GM21619 (cell line): ENCODE data around the gene GARIN5A.

Source experiments
- ATAC-seq: cut with Tn5 transposase; IDR thresholded peaks from one replicate; pipeline ENCODE4 v1.9.1; 2021; ENCODE audit not compliant: unreplicated experiment

The GARIN5A gene

DNA sequence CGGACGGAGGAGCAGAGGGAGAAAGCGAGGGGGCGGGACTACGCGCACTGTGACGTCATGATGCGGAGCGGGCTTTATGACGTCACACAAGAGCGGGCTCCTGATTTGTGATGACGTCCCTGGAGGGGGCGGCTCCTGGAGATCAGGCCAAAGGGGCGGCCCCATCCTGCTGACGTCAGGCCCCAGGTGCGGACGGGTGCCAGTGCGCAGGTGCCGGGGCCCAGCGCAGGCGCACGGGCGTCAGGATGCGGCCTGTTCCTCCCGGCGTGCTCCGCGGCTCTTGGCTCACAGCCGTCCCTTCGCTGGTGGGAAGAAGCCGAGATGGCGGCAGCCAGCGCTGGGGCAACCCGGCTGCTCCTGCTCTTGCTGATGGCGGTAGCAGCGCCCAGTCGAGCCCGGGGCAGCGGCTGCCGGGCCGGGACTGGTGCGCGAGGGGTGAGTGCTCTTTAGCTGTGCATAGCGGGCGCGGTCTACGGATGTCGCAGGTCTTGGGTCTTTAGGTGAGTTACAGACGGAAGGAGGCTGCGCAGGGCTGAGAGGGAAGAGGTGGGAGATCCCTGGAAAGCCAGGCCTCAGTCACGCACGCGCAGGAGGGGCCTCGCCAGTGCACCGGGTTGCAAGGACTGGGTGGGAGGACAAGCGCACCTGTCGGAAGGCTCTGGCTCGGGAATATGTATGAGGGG, at the start of gene GARIN5A, which contains the start of gene EMC10:
Gene GARIN5A, minus strand, starts transcription at position 625 of the 683 bp plus-strand sequence. Its CDS starts 460 bp downstream, at position 165.
Gene EMC10, plus strand, starts transcription at position 284 of the 683 bp plus-strand sequence. Its CDS starts 38 bp downstream, at position 322.
- peak; percentile 72 for ATAC-seq

DNA sequence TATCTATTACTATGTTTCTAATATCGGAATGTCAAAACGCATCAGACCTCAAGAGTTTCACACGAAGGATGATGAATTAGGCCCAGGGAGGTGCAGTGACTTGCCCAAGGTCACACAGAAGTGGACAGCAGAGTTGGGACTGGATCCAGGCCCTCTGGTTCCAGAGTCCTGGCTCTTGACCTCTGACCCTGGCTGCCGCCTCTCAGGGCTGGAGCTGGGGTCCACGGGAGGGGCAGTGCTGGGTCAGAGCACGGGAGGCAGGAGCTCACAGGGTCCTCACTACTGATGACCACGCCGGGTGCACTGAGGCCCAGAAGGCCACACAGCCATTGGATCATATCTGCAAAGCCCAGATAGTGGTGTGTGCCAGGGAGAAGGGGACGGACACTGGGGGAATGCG, 46.2 kb upstream of the GARIN5A start:
- ATAC-seq: no peak

DNA sequence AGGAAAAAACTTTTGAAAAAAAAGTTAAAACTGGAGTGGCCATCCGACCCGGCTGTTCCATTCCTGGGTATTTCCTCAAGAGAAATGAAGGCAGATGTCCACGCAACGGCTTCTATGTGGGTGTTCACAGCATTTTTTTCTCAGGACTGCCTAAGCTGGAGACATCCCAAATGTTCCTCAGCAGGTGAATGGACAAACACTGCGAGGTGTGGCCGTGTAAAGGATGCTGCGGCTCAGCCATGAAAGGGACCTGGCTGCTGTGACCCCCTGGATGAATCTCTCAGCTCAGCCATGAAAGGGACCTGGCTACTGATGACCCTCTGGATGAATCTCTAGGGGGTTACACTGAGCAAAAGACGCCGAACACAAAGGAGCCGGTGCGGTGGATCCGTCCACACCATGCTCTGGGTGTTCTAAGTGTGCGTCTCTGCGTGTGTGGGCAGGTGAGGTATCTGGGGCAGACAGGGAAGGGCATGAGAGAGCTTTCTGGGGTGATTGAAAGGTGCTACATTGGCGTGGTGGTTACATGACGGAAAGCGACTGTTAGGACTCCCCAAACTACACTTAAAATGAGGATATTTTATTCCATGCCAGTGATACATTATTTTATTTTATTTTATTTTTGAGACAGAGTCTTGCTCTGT, 44.3 kb upstream of the GARIN5A start:
- ATAC-seq: no peak

DNA sequence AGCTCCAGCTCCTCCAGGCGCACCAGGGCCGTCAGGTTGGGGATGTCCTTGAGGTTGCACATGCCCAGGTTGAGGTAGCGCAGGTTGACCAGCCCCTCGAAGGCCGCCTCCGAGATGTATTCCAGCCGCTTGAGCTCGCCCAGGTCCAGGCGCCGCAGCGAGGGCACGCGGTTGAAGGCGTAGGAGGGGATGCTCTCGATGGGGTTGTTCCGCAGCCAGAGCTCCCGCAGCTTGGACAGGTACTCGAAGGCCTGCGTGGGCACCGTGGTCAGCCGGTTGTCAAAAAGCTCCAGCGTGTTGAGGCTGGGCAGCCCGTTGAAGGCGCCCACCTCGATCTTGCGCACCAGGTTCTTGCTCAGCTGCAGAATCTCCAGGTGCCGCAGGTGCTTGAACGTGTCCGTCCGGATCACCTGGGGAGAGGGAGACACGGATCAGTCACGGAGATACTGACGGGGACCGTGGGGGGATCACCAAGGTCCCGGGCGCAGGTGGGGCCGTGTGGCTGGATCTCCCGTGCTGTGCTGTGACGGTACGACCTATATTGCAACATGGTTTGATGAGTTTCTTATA, 42.4 kb upstream of the GARIN5A start:
- ATAC-seq: no peak

DNA sequence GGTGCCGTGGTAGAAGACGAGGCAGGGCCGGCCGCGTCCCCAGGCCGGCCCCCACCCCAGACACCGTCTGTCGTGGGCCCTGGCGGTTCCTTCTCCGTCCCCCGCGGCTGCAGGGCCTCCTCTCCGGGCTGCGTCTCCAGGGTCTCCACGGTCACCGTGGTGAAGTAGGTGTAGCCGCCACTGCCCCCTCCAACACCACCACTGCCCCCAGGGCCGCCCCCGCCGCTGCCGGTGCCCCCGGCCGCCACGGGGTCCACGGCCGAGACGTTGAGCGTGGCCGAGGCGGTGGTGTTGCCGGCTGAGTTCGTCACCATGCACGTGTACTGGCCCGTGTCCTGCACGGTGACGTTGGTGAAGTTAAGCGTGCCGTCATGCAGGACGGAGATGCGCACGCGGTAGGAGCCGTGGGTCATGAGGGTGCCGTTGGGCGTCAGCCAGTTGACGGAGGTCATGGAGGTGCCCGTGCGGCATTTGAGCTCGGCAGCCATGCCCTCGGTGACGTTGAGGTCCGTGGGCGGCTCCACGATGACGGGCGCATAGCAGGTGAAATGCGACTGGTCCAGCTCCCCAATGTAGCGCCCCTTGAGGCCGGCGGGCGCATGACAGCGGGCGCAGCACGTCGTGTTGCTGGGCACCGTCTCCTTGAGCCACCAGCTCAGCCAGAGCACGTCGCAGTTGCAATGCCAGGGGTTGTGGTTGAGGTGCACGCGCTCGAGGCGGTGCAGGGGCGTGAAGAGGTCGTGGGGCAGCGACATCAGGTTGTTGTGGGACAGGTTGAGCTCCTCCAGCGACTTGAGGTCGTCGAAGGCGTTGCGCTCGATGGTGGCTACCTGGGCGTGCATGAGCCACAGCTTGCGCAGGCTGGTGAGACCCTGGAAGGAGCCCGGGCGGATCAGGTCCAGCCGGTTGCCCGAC, 41.7 kb upstream of the GARIN5A start:
- ATAC-seq: no peak

DNA sequence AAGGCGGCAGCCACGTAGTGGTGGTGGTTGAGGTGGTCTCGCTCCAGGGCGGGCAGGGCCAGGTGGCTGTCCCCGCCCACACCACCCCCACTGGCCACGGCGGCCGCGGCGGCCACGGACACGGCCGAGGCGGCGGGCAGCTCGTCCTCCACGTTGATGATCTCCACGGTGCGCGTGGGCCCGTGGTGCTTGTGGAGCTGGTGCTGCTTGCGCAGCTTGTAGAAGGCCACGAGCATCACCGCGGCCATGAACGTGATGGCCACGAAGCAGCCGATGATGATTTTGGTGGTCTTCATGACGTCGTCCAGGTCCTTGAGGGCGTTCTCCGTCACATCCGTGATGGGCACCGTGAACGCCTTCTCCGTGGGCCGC, 41.0 kb upstream of the GARIN5A start:
- ATAC-seq: no peak

DNA sequence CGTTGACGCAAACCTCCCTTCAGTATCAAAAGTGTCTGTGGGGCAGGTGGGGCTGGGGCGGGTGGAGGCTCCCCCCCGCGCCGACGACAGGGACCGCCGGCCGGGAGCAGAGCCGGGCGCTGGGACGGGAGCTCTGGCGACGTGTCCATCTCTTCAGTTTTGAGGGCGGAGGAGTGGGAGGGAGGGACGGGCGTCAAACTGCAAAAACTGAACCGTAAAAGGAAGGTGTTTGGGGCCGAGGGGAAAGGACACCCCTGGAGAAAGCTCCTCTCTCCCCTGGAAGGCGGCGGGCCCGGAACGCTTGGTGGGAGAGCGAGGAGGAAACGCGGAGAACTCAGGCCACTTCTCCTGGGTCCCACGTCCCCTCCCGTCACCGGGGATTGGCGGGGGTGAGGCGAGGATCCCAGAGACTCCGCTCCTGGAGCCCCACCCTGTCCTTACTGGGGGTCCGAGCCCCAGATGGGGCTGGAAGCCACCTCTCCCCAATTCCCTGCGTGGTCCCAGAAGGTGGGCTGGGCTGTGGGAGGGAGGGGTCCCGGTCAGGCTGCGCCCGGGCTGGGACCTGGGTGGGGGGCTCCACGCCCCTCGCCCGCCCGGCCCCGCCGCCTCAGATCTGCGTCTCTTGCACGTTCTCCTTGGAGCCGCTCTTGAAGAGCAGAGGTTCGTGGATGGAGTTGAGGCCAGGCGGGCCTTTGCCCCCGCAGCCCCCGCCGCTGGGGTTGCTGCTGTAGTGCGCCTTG, 40.5 kb upstream of the GARIN5A start:
- no peak for ATAC-seq

DNA sequence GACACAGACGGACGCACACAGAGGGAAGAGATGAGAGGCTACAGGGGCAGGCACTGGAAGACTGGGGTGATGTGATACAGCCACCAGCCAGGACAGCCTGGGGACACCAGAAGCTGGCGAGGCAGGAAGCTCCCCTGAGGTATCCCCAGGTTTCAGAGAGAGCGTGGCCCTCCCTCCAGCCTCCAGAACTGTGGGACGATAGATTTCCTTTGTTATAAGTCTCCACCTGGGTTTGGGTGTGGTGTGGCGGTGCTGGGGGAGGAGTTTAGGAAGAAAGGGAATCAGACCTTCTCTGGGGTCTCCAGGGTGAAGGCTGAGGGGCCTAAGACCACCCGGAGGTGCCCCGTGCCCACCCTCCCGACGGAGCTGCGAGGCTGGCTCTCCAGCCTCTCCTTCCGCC, 39.8 kb upstream of the GARIN5A start:
- ATAC-seq: no peak

DNA sequence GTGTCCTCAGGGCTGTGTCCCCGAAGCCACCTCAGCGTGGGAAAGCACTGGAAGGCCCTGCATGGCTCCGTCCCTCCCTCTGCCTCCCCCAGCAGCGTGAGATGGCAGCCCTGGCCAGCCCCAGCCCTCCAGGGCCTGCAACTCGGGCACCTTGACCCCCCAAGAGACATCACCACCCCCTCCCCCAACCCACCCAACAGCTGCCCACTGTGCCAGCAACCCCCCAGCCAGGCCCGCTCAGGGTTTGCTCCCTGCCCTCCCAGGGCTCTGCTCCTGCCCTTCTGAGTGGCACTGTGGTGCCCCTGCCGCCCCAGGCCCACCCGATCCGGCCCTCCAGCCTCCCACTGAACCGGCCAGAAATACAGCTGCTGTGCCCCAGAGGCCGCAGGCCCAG, 38.5 kb upstream of the GARIN5A start:
- ATAC-seq: no peak

DNA sequence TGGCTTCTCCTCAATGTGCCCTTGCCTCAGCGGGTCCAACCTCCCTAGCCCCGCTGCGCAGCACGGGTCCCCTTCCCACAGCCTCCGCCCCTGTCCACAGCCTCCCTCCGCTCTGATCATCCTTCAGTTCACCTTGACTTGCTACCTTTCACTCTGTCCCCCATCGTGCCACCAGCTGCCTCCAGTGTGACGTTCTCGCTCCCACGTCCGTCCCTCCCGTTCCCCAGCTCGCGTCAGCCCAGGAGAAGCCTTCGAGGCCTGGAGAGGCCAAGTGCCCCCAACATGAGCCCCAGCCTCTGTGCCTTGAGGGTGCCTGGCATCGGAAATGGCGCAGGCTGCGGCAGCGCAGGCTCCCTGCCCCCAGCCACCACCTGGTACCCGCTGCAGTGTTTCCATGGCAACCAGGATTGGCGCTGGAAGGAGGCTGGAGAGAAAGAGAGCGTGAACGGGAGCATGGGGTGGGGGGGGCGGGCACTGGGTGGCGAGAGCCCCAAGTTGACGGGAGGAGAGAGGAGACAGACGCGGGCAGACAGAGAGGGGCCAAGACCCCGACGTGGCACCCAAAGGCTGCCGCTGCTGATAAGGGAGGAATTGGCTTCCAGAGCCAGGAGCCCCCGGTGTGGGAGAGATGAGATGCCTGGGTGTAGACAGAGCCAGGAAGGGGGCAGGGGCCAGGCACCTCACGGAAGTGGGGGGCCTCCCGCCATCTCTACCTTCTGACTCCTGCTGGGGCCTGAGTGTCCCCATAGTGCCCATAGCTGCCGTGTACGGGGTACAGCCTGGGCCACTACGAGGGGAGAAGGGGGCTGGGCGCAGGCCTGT, 37.9 kb upstream of the GARIN5A start:
- no peak for ATAC-seq

DNA sequence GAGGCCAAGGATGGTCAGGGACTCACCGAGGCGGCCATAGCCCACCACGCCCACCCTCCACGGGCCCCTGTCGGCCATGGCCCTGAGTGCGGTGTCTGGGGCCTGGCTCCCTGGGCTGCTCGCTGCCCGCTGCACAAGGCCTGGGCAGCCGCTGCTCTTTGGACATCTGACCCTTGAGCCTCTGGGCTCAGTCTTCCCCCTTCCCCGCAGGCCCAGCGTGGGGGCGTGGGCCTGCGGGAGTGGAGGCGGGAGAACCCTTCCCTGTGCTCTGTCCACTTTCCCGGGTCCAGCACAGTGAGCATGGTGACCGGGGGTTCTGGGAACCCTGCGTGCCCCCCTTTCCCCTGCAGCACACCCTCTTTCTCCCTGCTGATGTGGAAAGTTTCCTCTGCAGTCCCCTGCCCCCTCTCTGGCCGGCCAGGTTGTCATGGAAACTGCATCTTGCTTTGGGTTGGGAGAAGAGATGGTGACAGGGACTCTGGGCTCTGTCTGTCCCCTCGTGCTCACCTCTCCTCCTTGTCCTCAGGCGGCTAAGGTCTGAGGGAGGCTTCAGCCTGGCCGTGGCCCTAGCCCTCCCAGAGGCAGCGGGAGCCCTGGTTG, 37.2 kb upstream of the GARIN5A start, which contains the start of gene ASPDH:
Gene ASPDH, minus strand, starts transcription at position 168 of the 600 bp plus-strand sequence. Its CDS starts 90 bp downstream, at position 78.
- no peak for ATAC-seq

DNA sequence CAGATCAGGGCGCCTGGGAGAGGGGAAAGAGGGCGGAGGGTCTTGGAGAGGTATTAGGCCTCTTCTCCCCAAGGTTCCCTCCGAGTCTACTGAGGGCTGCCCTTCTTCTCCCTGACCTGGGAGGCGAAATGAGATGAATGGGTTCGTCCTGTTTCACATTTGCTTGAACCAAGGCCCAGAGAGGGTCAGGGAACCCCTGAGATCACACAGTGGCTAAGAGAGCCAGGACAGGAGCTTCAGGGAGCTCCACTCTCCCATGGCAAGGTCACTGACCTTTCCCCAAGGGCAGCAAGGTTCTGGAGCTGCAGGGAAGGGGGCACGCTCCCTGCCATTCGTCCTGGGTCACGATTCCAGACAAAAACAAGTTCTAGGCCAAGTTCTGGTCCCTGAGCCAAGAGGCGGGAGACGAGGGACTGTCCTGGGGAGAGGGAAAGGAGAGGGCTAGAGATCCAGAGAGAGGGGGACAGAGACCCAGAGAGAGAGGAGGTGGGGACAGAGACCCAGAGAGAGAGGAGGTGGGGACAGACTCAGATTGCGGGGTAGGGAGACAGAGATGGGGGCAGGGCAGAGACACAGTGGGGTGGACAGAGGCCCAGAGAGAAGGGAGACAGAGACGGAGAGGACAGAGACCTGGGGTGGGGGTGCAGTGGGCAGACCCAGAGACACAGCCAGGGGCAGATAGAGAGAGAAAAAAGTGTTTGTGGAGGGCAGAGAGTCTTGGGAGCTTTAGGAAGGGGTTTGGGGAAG, 36.5 kb upstream of the GARIN5A start:
- no peak for ATAC-seq

DNA sequence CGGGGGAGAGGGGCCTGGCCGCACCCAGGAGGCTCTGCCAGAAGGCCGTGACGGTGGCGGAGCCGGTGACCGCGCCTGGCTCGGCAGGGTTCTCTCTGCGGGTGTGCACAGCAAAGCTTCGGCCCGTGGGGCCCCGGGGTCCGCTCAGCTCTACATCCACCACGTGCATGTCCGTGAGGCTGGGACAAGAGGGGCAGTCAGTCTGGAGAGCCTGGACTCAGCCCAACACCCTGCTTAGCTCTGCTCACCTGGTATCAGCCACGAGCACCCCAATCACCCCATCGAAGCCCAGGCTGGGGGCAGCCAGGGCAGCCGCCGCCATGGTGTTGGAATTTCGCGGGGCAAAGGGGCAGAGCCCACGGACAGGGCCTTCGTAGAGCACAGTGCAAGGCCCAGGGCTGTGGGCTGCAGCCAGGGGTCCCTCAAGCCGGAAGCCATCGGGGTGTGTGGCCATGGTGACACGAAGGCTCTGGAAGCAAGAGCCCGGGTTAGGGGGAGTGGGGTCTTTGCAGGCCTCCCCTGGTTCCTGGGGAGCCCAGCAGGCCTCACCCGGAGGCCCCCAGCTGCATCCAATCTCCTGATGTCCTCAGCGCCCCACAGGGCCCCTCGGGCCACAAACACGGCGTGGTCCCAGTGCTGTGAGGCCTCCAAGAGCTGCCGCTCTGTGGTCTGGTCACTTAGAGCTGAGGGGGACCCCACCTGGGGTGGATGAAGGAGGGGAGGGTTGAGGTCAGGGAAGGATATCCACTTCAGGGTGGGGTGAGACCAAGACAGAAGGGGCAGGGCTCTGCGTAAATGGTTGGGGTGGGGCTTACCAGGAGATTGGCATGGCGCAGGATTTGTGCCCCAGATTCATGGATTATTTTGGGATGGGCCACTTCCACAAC, 35.7 kb upstream of the GARIN5A start:
- ATAC-seq: no peak

DNA sequence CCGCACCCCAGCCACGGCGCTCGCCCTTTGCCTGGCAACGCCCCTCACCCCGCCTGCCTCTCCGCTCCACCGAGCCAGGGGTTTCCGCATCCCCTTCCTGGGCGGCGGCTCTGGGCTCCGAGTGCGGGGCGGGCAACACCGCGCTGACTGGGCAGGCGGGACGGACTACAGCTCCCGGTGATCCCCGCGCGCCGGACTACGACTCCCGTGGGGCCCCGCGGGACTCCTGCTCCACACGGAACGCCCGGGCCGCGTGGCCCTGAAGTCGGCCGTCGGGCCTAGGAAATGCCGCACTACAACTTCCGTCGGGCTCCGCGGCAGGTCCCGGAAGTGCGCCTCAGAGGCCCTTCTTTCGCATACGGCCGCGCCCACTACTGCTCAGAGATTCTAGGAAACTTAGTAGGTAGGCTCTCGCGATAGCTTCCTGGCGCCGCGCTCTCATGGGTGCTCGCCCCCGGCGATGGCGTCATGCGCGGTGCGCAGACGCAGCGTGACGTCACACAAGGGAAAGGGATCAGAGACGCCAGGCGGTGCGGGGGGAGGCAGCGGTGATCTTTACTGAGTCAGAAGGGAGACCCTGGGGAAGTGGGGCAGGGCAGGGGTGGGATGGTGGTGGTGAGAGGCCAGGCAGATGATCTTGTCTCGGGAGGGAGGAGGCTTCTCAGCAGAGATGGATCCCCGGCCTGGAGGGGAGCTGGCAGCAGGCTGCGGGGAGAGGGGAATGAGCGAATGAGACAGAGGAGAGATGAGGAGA, 34.6 kb upstream of the GARIN5A start, which contains the start of gene JOSD2:
Gene JOSD2, minus strand, starts transcription at position 123 of the 754 bp plus-strand sequence. CDS start 760 bp downstream, outside the sequence.
- ATAC-seq: peak; percentile 83

DNA sequence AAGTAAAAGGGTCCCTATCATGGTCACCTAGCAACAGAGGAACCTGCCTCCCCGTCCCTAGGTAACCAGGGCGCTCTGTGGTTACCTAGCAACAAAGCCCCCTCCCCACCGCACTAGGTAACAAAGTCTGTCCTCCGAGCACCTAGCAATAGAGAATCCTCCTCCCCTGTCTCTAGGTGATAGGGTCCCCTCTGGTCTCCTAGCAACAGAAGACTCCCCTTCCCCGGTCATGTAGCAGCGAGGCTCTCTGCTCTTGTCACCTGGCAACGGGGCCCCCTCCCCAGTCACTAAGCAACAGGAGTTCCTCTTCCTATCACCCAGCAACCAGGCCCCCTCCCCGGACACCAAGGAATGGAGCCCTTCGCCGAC, 34.0 kb upstream of the GARIN5A start:
- no peak for ATAC-seq

DNA sequence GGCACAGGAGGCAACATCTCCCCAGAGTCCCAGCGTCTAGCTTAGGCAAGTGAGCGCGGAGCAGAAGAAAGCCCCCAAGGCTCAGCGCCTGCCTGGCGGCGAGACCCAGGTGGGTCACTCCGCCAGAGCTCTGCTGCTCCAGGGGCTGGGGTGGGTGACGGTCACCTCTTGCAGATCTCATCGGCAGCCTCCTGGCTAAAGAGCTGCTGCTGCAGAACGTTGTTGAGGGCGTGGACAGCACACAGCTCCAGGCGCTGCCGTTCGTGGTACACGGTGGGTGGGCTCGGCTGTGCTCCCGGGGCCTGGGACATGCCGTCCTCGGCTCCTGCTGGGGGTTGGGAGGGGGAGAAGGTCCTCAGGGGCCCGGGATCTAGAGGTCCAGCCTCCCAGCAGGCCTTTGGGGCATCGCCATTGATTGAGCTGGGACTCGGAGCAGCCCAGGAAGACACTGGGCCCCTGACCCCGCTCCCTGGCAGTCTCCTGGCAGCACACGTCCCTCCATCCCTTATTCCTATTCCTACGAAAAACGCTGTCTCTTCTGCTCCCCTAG, 33.5 kb upstream of the GARIN5A start:
- ATAC-seq: no peak
